ENCODE measurements around the gene GCSAM. TPM values are rescaled to one million over a fixed set of nuclear protein-coding genes. Genes with fewer than 3 reads are reported as not detected.

Gene GCSAM
- total and polyA plus RNA-seq, 2 experiments from 2014 or later: 0.86 TPM; not detected in 1

DNA sequence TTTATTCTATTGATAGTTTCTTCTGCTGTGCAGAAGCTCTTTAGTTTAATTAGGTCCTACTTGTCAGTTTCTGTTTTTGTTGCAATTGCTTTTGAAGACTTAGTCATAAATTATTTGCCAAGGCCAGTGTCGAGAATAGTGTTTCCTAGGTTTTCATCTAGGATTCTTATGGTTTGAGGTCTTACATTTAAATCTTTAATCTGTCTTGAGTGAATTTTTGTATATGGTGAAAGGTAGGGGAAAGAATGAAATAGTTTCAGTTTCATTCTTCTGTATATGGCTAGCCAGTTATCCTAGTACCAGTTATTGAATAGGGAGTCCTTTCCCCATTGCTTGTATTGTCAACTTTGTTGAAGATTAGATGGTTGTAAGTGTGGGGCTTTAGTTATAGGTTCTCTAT, 10.6 kb upstream of the GCSAM start:
- H3K9me2 ChIP-seq (ENCODE audit: insufficient read depth): no peaks in the 10 kb centered on the region
- Mint-ChIP-seq H3K9me3 (peaks cover 31% of the 10 kb centered on the region), H3K27ac (no peak overlapping the region), H3K4me1 (no peaks in the 10 kb centered on the region), H3K4me3 (no peak overlapping the region), H3K27me3 (ENCODE audit: insufficient read depth, low read depth, poor library complexity) (no peaks in the 10 kb centered on the region), H3K36me3 (ENCODE audit: low read depth) (peaks cover 32% of the 10 kb centered on the region; the same call in 2 of the 3 replicates)
- peaks cover 9% of the 10 kb centered on the region; the same call in 1 of the 2 replicates for H3K36me3 ChIP-seq (ENCODE audit: insufficient read depth)
- no peaks in the 10 kb centered on the region for H3K79me2 ChIP-seq (replicated peaks; ENCODE audit: insufficient read depth)
- no peak for ATAC-seq
- no peak for DNase-seq (ENCODE audit: low spot score)
- no peak overlapping the region for H2AFZ ChIP-seq
- no peak overlapping the region for H3K4me2 ChIP-seq
- H4K20me1 ChIP-seq (replicated peaks; ENCODE audit: insufficient read depth): no peaks in the 10 kb centered on the region
- no peaks in the 10 kb centered on the region for H3K4me1 ChIP-seq (ENCODE audit: insufficient read depth)
- no peaks in the 10 kb centered on the region for H3F3A ChIP-seq (replicated peaks; ENCODE audit: low read depth)
- TF ChIP-seq, protein P1, sequence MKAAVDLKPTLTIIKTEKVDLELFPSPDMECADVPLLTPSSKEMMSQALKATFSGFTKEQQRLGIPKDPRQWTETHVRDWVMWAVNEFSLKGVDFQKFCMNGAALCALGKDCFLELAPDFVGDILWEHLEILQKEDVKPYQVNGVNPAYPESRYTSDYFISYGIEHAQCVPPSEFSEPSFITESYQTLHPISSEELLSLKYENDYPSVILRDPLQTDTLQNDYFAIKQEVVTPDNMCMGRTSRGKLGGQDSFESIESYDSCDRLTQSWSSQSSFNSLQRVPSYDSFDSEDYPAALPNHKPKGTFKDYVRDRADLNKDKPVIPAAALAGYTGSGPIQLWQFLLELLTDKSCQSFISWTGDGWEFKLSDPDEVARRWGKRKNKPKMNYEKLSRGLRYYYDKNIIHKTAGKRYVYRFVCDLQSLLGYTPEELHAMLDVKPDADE (IDR thresholded peaks at IDR 0.05): no peak
- TF ChIP-seq ZNF331 (CRISPR knock-in tag; IDR thresholded peaks at IDR 0.05; ENCODE audit: low read depth) (no peak), ZNF114 (CRISPR knock-in tag; IDR thresholded peaks at IDR 0.05) (no peak), POLR2AphosphoS5 (IDR thresholded peaks at IDR 0.05; ENCODE audit: low read depth) (no peak), EZH2phosphoT487 (IDR thresholded peaks at IDR 0.05; ENCODE audit: unreplicated experiment) (no peak), EZH2 (IDR thresholded peaks at IDR 0.05; ENCODE audit: low read depth, unreplicated experiment) (no peak), NANOG (IDR thresholded peaks at IDR 0.05; ENCODE audit: borderline replicate concordance) (no peak), STAT1 (IDR thresholded peaks at IDR 0.05; ENCODE audit: unreplicated experiment) (no peak)
- TF ChIP-seq, protein P2, sequence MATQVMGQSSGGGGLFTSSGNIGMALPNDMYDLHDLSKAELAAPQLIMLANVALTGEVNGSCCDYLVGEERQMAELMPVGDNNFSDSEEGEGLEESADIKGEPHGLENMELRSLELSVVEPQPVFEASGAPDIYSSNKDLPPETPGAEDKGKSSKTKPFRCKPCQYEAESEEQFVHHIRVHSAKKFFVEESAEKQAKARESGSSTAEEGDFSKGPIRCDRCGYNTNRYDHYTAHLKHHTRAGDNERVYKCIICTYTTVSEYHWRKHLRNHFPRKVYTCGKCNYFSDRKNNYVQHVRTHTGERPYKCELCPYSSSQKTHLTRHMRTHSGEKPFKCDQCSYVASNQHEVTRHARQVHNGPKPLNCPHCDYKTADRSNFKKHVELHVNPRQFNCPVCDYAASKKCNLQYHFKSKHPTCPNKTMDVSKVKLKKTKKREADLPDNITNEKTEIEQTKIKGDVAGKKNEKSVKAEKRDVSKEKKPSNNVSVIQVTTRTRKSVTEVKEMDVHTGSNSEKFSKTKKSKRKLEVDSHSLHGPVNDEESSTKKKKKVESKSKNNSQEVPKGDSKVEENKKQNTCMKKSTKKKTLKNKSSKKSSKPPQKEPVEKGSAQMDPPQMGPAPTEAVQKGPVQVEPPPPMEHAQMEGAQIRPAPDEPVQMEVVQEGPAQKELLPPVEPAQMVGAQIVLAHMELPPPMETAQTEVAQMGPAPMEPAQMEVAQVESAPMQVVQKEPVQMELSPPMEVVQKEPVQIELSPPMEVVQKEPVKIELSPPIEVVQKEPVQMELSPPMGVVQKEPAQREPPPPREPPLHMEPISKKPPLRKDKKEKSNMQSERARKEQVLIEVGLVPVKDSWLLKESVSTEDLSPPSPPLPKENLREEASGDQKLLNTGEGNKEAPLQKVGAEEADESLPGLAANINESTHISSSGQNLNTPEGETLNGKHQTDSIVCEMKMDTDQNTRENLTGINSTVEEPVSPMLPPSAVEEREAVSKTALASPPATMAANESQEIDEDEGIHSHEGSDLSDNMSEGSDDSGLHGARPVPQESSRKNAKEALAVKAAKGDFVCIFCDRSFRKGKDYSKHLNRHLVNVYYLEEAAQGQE (IDR thresholded peaks at IDR 0.05; ENCODE audit: unreplicated experiment): no peak
- TF ChIP-seq, protein P3, sequence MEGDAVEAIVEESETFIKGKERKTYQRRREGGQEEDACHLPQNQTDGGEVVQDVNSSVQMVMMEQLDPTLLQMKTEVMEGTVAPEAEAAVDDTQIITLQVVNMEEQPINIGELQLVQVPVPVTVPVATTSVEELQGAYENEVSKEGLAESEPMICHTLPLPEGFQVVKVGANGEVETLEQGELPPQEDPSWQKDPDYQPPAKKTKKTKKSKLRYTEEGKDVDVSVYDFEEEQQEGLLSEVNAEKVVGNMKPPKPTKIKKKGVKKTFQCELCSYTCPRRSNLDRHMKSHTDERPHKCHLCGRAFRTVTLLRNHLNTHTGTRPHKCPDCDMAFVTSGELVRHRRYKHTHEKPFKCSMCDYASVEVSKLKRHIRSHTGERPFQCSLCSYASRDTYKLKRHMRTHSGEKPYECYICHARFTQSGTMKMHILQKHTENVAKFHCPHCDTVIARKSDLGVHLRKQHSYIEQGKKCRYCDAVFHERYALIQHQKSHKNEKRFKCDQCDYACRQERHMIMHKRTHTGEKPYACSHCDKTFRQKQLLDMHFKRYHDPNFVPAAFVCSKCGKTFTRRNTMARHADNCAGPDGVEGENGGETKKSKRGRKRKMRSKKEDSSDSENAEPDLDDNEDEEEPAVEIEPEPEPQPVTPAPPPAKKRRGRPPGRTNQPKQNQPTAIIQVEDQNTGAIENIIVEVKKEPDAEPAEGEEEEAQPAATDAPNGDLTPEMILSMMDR (conservative IDR thresholded peaks at IDR 0.05; ENCODE audit: low read depth in 2 of 2): no peak
- TF ChIP-seq, protein P4, sequence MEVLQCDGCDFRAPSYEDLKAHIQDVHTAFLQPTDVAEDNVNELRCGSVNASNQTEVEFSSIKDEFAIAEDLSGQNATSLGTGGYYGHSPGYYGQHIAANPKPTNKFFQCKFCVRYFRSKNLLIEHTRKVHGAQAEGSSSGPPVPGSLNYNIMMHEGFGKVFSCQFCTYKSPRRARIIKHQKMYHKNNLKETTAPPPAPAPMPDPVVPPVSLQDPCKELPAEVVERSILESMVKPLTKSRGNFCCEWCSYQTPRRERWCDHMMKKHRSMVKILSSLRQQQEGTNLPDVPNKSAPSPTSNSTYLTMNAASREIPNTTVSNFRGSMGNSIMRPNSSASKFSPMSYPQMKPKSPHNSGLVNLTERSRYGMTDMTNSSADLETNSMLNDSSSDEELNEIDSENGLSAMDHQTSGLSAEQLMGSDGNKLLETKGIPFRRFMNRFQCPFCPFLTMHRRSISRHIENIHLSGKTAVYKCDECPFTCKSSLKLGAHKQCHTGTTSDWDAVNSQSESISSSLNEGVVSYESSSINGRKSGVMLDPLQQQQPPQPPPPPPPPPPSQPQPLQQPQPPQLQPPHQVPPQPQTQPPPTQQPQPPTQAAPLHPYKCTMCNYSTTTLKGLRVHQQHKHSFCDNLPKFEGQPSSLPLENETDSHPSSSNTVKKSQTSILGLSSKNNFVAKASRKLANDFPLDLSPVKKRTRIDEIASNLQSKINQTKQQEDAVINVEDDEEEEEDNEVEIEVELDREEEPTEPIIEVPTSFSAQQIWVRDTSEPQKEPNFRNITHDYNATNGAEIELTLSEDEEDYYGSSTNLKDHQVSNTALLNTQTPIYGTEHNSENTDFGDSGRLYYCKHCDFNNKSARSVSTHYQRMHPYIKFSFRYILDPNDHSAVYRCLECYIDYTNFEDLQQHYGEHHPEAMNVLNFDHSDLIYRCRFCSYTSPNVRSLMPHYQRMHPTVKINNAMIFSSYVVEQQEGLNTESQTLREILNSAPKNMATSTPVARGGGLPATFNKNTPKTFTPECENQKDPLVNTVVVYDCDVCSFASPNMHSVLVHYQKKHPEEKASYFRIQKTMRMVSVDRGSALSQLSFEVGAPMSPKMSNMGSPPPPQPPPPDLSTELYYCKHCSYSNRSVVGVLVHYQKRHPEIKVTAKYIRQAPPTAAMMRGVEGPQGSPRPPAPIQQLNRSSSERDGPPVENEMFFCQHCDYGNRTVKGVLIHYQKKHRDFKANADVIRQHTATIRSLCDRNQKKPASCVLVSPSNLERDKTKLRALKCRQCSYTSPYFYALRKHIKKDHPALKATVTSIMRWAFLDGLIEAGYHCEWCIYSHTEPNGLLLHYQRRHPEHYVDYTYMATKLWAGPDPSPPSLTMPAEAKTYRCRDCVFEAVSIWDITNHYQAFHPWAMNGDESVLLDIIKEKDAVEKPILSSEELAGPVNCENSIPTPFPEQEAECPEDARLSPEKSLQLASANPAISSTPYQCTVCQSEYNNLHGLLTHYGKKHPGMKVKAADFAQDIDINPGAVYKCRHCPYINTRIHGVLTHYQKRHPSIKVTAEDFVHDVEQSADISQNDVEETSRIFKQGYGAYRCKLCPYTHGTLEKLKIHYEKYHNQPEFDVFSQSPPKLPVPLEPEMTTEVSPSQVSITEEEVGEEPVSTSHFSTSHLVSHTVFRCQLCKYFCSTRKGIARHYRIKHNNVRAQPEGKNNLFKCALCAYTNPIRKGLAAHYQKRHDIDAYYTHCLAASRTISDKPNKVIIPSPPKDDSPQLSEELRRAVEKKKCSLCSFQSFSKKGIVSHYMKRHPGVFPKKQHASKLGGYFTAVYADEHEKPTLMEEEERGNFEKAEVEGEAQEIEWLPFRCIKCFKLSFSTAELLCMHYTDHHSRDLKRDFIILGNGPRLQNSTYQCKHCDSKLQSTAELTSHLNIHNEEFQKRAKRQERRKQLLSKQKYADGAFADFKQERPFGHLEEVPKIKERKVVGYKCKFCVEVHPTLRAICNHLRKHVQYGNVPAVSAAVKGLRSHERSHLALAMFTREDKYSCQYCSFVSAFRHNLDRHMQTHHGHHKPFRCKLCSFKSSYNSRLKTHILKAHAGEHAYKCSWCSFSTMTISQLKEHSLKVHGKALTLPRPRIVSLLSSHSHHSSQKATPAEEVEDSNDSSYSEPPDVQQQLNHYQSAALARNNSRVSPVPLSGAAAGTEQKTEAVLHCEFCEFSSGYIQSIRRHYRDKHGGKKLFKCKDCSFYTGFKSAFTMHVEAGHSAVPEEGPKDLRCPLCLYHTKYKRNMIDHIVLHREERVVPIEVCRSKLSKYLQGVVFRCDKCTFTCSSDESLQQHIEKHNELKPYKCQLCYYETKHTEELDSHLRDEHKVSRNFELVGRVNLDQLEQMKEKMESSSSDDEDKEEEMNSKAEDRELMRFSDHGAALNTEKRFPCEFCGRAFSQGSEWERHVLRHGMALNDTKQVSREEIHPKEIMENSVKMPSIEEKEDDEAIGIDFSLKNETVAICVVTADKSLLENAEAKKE (CRISPR knock-in tag; IDR thresholded peaks at IDR 0.05): no peak
- no peaks in the 10 kb centered on the region for H3K27me3 ChIP-seq (ENCODE audit: insufficient read depth)
- no peak overlapping the region for H3K4me3 ChIP-seq
- no peak overlapping the region for H3K27ac ChIP-seq (ENCODE audit: low read depth)

Data from GM23338 (cell line).